Central memory CD8-positive, alpha-beta T cell (primary cell): ENCODE measurements around the gene DAAM2.

Experiments
- ATAC-seq: fragments of 150-1000 bp; cut with Tn5 transposase; replicated peaks from 2 replicates; pipeline ENCODE4 v1.10.0; 2022; ENCODE audit warnings: mild to moderate bottlenecking, moderate FRiP score, moderate number of reproducible peaks; ENCODE audit not compliant: poor library complexity, severe bottlenecking; ENCODE audit errors: extremely low read depth
- DNase-seq, 2 donors: peaks; one replicate each; pipeline ENCODE4 v3.0.0; 2021; ENCODE audit warnings: low spot score in 2 of 2
- H3K27ac Mint-ChIP-seq: one replicate; pipeline ENCODE4 v1.8.0; 2022; ENCODE audit warnings: low read depth, mild to moderate bottlenecking, moderate library complexity, mixed read lengths
- H3K27me3 Mint-ChIP-seq: one replicate; pipeline ENCODE4 v1.8.0; 2022; ENCODE audit warnings: mixed read lengths
- H3K36me3 Mint-ChIP-seq: one replicate; pipeline ENCODE4 v1.8.0; 2022; ENCODE audit warnings: mild to moderate bottlenecking, moderate library complexity, mixed read lengths; ENCODE audit not compliant: insufficient read depth
- H3K4me1 Mint-ChIP-seq: one replicate; pipeline ENCODE4 v1.8.0; 2022; ENCODE audit warnings: mixed read lengths
- H3K4me3 Mint-ChIP-seq: one replicate; pipeline ENCODE4 v1.8.0; 2022; ENCODE audit warnings: mild to moderate bottlenecking, moderate library complexity, mixed read lengths
- H3K9me3 Mint-ChIP-seq: one replicate; pipeline ENCODE4 v1.8.0; 2022; ENCODE audit warnings: mixed read lengths

The DAAM2 gene

DNA sequence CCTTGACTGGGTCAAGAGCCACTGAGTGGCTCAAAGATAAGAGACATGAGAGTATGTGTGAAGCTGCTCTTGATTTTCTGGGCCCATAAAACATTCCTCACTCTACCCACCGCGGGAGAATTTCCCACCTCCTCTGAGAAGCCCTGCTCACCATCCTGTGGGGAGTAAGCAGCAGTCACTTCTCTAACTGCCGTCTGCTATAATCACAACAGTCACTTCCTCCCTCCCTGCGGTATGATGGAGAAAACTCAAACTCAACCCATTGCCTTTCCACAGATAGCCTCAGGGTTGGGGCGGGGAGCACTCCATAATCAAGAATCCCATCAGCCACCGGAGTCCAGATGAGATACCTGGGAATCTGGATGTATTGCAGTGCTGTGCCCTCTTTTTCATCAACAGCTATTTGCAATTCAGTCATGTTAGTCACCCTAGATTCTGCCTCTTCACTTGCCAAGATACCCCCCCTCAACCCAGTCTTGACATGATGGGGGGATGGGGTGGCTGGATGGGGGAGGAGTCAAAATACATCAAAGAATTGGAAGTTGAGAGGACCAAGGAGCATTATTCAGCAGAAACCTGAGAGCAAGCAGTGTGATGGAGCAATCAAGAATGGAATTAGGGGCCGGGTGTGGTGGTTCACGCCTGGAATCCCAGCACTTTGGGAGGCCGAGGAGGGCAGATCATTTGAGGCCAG lies 137.0 kb downstream of the DAAM2 start:
- no peak for ATAC-seq
- no peak overlapping the region for H3K27ac Mint-ChIP-seq
- H3K9me3 Mint-ChIP-seq: no peaks in the 10 kb centered on the region
- DNase-seq: no peak
- H3K4me1 Mint-ChIP-seq: peaks cover 5% of the 10 kb centered on the region
- H3K36me3 Mint-ChIP-seq: peaks cover 7% of the 10 kb centered on the region
- H3K27me3 Mint-ChIP-seq: peaks cover 46% of the 10 kb centered on the region
- H3K4me3 Mint-ChIP-seq: no peak overlapping the region

DNA sequence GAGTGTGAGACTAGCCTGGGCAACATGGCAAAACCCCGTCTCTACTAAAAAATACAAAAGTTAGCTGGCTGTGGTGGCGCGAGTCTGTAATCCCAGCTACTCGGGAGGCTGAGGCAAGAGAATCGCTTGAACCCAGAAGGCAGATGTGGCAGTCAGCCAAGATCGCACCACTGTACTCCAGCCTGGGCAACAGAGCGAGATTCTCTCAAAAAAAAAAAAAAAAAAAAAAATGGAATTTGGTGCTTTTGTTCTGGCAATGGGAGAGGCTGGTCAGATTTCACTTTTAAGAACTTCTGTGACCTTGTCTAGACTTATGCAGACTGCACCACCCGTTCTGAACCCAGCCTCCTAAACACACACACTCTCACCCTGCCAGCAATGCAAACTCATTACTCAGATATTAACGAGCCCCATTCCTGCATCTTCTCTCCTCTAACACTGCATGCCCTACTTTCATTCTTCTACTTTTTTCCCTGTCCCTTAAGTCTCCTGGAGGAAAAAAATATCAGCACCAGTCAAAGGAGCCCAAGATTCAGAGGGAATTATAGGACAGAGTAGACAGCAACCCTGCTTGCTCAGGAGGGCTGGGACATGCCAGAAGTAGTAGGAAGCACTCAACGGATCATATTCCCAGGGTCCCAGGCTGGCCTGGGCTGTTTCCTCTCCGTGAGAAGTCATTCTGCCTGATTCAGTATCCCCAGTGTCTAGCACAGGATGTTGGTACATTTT lies 137.7 kb downstream of the DAAM2 start:
- no peak overlapping the region for H3K4me3 Mint-ChIP-seq
- no peaks in the 10 kb centered on the region for H3K9me3 Mint-ChIP-seq
- peaks cover 47% of the 10 kb centered on the region for H3K27me3 Mint-ChIP-seq
- ATAC-seq: no peak
- H3K4me1 Mint-ChIP-seq: peaks cover 5% of the 10 kb centered on the region
- peaks cover 7% of the 10 kb centered on the region for H3K36me3 Mint-ChIP-seq
- H3K27ac Mint-ChIP-seq: no peak overlapping the region
- DNase-seq: no peak

DNA sequence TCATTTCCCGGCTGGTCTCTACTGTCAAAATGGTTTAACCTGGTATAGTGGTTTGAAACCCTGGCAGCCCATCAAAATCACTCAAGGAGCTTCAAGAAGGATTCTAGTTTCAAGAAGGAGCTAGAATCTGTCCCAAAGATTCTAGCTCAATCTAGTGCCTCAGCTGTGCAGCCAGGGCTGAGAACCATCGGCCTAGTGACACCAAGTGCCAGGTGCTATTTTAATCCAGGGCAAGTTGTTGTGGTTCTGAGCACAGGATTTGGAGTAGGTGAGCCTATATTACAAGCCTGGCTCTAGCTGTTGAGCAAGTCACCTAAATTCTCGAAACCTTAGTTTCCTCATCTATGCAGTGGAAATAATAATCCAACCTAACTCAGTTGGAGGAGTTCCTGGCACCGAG lies 138.4 kb downstream of the DAAM2 start:
- Mint-ChIP-seq H3K9me3 (no peaks in the 10 kb centered on the region), H3K4me1 (peaks cover 5% of the 10 kb centered on the region), H3K27me3 (peaks cover 54% of the 10 kb centered on the region), H3K4me3 (no peak overlapping the region), H3K36me3 (peaks cover 6% of the 10 kb centered on the region), H3K27ac (no peak overlapping the region)
- ATAC-seq (no peak), DNase-seq (no peak)

DNA sequence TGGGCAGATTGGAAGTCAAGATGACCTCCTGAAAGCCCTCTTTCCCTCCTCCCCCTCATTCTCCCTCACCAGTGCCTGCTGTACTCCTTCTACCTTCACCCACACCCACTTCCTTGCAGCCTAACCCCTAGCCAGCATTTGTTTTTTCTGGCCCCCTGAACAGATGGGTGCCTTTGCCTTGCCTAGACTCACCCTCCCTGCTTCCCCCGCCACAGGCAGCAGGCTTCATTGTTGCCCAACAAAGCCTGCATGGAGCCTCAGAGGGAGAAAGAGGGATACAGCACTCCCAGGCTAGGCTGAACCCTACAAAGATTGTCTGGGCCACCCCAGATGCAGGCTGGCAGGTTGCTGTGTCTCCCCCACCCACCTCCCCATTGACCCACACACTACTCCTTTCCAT lies 139.4 kb downstream of the DAAM2 start:
- Mint-ChIP-seq H3K9me3 (no peaks in the 10 kb centered on the region), H3K36me3 (no peaks in the 10 kb centered on the region), H3K4me3 (no peak overlapping the region), H3K27ac (no peak overlapping the region), H3K27me3 (peaks cover 64% of the 10 kb centered on the region), H3K4me1 (peaks cover 5% of the 10 kb centered on the region)
- DNase-seq: no peak
- no peak for ATAC-seq

DNA sequence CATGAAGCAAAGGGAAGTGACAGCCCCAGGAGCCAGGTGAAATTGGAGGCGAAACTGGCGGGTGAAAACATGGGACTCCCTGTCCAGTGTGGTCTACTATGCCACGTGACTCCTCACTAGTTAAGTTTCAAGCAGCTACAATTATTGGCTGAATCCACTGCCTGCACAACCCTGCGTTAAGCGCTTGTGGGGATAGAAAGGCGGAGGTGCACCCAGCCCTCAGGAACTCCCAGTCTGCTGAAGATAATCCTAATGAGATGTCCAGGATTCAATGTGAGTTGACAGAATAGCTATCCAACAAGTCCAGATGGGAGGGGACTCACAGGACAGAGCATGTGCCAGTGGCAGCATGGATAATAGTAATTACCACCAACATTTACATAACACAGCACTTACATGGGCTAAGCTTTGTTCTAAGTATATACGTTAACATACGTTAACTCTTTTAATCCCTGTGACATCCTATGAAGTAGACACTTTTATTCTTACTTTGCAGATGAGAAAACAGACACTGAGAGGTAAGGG lies 140.3 kb downstream of the DAAM2 start:
- DNase-seq: no peak
- Mint-ChIP-seq H3K4me1 (peaks cover 5% of the 10 kb centered on the region), H3K27me3 (peaks cover 72% of the 10 kb centered on the region), H3K4me3 (no peak overlapping the region), H3K9me3 (no peaks in the 10 kb centered on the region), H3K36me3 (no peaks in the 10 kb centered on the region), H3K27ac (no peak overlapping the region)
- ATAC-seq: no peak

GRCh38 chr6:39933669-39934130 lies 141.5 kb downstream of the DAAM2 start:
- ATAC-seq (no peak), DNase-seq (no peak)
- H3K9me3 Mint-ChIP-seq: no peaks in the 10 kb centered on the region
- no peak overlapping the region for H3K27ac Mint-ChIP-seq
- H3K4me1 Mint-ChIP-seq: peaks cover 5% of the 10 kb centered on the region
- H3K4me3 Mint-ChIP-seq: peak overlapping the region; percentile 54
- H3K27me3 Mint-ChIP-seq: peaks cover 78% of the 10 kb centered on the region
- H3K36me3 Mint-ChIP-seq: no peaks in the 10 kb centered on the region

DNA sequence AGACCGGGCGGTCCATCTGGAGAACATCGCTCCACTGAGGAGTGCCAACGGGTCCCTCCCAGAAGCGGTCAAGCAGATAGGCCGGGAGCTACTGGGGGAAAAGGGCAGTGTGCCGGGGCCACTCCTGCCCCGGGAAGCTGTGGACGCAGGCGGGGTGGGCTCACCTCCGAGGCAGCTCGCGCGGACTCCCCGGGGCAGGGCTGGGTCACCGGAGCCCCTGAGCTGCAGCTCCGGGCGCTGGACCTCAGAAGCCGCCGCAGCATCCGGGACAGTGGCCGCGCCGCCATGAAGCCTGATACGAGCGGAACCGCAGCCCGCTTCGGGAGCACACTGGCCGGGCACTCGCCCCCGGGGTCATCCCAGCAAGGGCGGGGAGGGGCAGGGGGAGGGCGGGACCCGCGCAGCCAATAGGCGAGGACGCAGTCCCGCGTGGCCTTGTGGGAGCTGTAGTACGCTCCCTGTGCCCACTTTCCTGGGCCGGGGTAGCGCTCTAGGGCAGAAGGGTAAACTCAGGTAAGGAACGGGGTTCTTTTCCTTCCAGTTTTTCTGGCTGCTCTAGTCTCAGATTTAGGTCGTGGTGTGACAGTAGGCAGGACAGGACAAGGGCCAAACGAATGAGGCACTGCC lies 142.1 kb downstream of the DAAM2 start, which contains the start of gene MOCS1:
MOCS1 (minus strand) TSS at position 332 of the 627 bp plus-strand sequence; CDS start at position 287, 45 bp downstream.
- no peaks in the 10 kb centered on the region for H3K9me3 Mint-ChIP-seq
- no peak for DNase-seq
- no peak within 1 kb of the TSS for H3K27ac Mint-ChIP-seq
- peaks cover 73% of the 10 kb centered on the region for H3K27me3 Mint-ChIP-seq
- no peak for ATAC-seq
- peak within 1 kb of the TSS; percentile 54 for H3K4me3 Mint-ChIP-seq
- no peaks in the 10 kb centered on the region for H3K36me3 Mint-ChIP-seq
- peaks cover 5% of the 10 kb centered on the region for H3K4me1 Mint-ChIP-seq

- no peak for DNase-seq
- no peaks in the 10 kb centered on the region for H3K36me3 Mint-ChIP-seq
- H3K4me3 Mint-ChIP-seq: no peak overlapping the region
- no peaks in the 10 kb centered on the region for H3K9me3 Mint-ChIP-seq
- H3K4me1 Mint-ChIP-seq: peaks cover 5% of the 10 kb centered on the region
- no peak overlapping the region for H3K27ac Mint-ChIP-seq
- peaks cover 63% of the 10 kb centered on the region for H3K27me3 Mint-ChIP-seq
- ATAC-seq: no peak
These were observed 143.1 kb downstream of the DAAM2 start for GRCh38 chr6:39935241-39935640.

DNA sequence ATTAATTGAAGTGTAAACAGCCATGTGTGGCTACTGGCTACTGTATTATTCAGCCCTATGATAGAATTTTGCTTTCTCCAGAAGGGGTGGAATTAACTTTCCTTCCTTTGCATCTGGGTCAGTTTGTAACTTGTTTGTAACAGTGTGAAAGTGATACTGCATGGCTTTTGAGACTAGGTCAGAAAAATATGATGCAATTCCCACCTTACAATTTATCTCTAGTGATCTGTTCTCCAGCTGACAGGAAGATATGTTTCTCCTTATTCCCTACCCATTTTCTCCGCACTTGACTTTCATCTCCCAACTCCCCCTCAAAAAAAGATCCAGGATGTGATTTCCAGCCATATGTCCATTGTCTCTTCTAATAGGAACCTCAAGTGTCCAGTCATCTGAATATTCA lies 144.7 kb downstream of the DAAM2 start:
- no peaks in the 10 kb centered on the region for H3K9me3 Mint-ChIP-seq
- no peak for ATAC-seq
- no peak for DNase-seq
- H3K27me3 Mint-ChIP-seq: peaks cover 55% of the 10 kb centered on the region
- H3K4me3 Mint-ChIP-seq: no peak overlapping the region
- H3K27ac Mint-ChIP-seq: no peak overlapping the region
- H3K4me1 Mint-ChIP-seq: peaks cover 5% of the 10 kb centered on the region
- H3K36me3 Mint-ChIP-seq: no peaks in the 10 kb centered on the region

- Mint-ChIP-seq H3K27ac (no peak overlapping the region), H3K27me3 (peaks cover 47% of the 10 kb centered on the region), H3K36me3 (no peaks in the 10 kb centered on the region), H3K4me3 (no peak overlapping the region), H3K9me3 (no peaks in the 10 kb centered on the region), H3K4me1 (peaks cover 5% of the 10 kb centered on the region)
- ATAC-seq (no peak), DNase-seq (no peak)
These were observed 145.6 kb downstream of the DAAM2 start for GRCh38 chr6:39937686-39938333.

- ATAC-seq: no peak
These were observed 146.8 kb downstream of the DAAM2 start for GRCh38 chr6:39938773-39939654.

More at GRCh38 chr6:39938773-39939654, 146.8 kb downstream of the DAAM2 start:
- DNase-seq: no peak
- no peak overlapping the region for H3K27ac Mint-ChIP-seq
- H3K27me3 Mint-ChIP-seq: peaks cover 35% of the 10 kb centered on the region
- no peaks in the 10 kb centered on the region for H3K4me1 Mint-ChIP-seq
- no peaks in the 10 kb centered on the region for H3K36me3 Mint-ChIP-seq
- no peaks in the 10 kb centered on the region for H3K9me3 Mint-ChIP-seq
- no peak overlapping the region for H3K4me3 Mint-ChIP-seq
